Left lung (tissue), 10 donors: ENCODE measurements around the gene RELT. TPM values are rescaled to one million over a fixed set of nuclear protein-coding genes. Genes with fewer than 3 reads are reported as not detected.
A peak's percentile ranks its signal among the peaks of the same experiment; 100 is the strongest.

ENCODE experiments used
- ATAC-seq: fragments of 200-7000 bp; cut with Tn5 transposase; one replicate; pipeline ENCODE4 v1.9.1; 2020; ENCODE audit warnings: moderate library complexity
- DNase-seq, 4 donors: peaks; one replicate each; pipeline ENCODE4 v3.0.0-alpha.2; 2013 to 2020
- H3K27ac ChIP-seq, 2 donors: fragments of 200-600 bp; sonication (generic) in 1 of 2; one replicate each; pipeline versions ENCODE4 v1.5.0 to v1.8.0; 2020 to 2021
- H3K27me3 ChIP-seq, 2 donors: fragments of 200-600 bp; sonication (generic) in 1 of 2; one replicate each; pipeline versions ENCODE4 v1.5.0 to v1.8.0; 2020 to 2021
- H3K36me3 ChIP-seq, 2 donors: fragments of 200-600 bp; sonication (generic) in 1 of 2; one replicate each; pipeline versions ENCODE4 v1.5.0 to v1.8.0; 2020 to 2021
- H3K4me1 ChIP-seq, 2 donors: fragments of 200-600 bp; one replicate each; pipeline ENCODE4 v1.8.0; 2021
- H3K4me3 ChIP-seq, 2 donors: fragments of 200-600 bp; sonication (generic) in 1 of 2; one replicate each; pipeline versions ENCODE4 v1.5.0 to v1.8.0; 2020 to 2021; ENCODE audit warnings: mild to moderate bottlenecking in 1 of 2
- H3K9me3 ChIP-seq, 2 donors: fragments of 200-600 bp; sonication (generic) in 1 of 2; one replicate each; pipeline versions ENCODE4 v1.5.0 to v1.8.0; 2020 to 2021
- CTCF ChIP-seq, 2 donors: fragments of 200-600 bp; sonication (generic) in 1 of 2; IDR thresholded peaks; one replicate each; pipeline versions ENCODE4 v1.5.0 to v1.8.0; 2021; ENCODE audit warnings: antibody characterized with exemption in 2 of 2
- intact Hi-C, 2 donors: fragments of 100-400 bp; cut with DNase I; formaldehyde crosslinking; loops; one replicate each; pipeline versions ENCODE4 v1.11.2 to v1.14.2; 2022
- polyA plus RNA-seq, 6 donors: library from polyadenylated mRNA; unstranded; fragments of 120-200 nt; gene quantifications; one replicate each; pipeline ENCODE4 v1.2.1, GENCODE V29; 2013; ENCODE audit not compliant: insufficient read length in 6 of 6
- total RNA-seq, 2 donors: library from RNA; stranded (reverse); fragmentation: NEBNext Ultra II Directional; extraction: Animal tissue kit (Norgen Biotek cat#: 25700); gene quantifications; one replicate each; pipeline ENCODE4 v1.2.1, GENCODE V29; 2021
- donor health status: DM: no; HTN: yes; CAD: no.
- donor health status: DM: no; HTN: no; CAD: no.

The RELT gene
- total and polyA plus RNA-seq, 8 donors, result 2.7 to 30.7 (median 4.0) TPM

GRCh38 chr11:73331138-73331916, 44.9 kb upstream of the RELT start:
- H3K27me3 ChIP-seq, result no peaks in the 10 kb centered on the region
- intact Hi-C loops, result no loop called here
- no peaks in the 10 kb centered on the region for H3K36me3 ChIP-seq
- H3K27ac ChIP-seq, result peak overlapping the region; percentile 36 to 41
- no peak for TF ChIP-seq CTCF (IDR thresholded peaks at IDR 0.05)
- H3K4me3 ChIP-seq, result no peak overlapping the region
- no peaks in the 10 kb centered on the region for H3K9me3 ChIP-seq
- H3K4me1 ChIP-seq, result peaks cover 38 to 80% of the 10 kb centered on the region in 2 donors
- DNase-seq (peak in 1 of 4 donors; percentile 78), ATAC-seq (no peak)

GRCh38 chr11:73333173-73333572, 43.0 kb upstream of the RELT start:
- H3K4me3 ChIP-seq, result no peak overlapping the region
- no peak for ATAC-seq
- intact Hi-C loops, result no loop called here
- peaks cover 0 to 3% of the 10 kb centered on the region in 2 donors for H3K36me3 ChIP-seq
- no peak for DNase-seq
- no peak for TF ChIP-seq CTCF (IDR thresholded peaks at IDR 0.05)
- H3K27me3 ChIP-seq, result no peaks in the 10 kb centered on the region
- peak overlapping the region; percentile 49 to 78 for H3K27ac ChIP-seq
- peaks cover 38 to 63% of the 10 kb centered on the region in 2 donors for H3K4me1 ChIP-seq
- H3K9me3 ChIP-seq, result no peaks in the 10 kb centered on the region

GRCh38 chr11:73333640-73334383, 42.4 kb upstream of the RELT start:
- Histone ChIP-seq H3K27me3 (no peaks in the 10 kb centered on the region), H3K4me1 (peaks cover 38 to 59% of the 10 kb centered on the region in 2 donors), H3K4me3 (no peak overlapping the region), H3K36me3 (peaks cover 0 to 3% of the 10 kb centered on the region in 2 donors), H3K27ac (peak overlapping the region; percentile 49 to 78), H3K9me3 (no peaks in the 10 kb centered on the region)
- DNase-seq, result no peak
- peak; percentile 4 for ATAC-seq
- TF ChIP-seq CTCF (IDR thresholded peaks at IDR 0.05), result no peak
- intact Hi-C loops, result no loop called here

GRCh38 chr11:73334384-73335203, 41.6 kb upstream of the RELT start:
- intact Hi-C loops, result no loop called here
- Histone ChIP-seq H3K4me3 (no peak overlapping the region), H3K4me1 (peaks cover 38 to 56% of the 10 kb centered on the region in 2 donors), H3K9me3 (no peaks in the 10 kb centered on the region), H3K27ac (peak overlapping the region; percentile 49 to 78), H3K27me3 (no peaks in the 10 kb centered on the region), H3K36me3 (peaks cover 0 to 3% of the 10 kb centered on the region in 2 donors)
- DNase-seq (peak in 3 of 4 donors; percentile 59 to 87 (median 83)), ATAC-seq (peak; percentile 69)
- TF ChIP-seq CTCF (IDR thresholded peaks at IDR 0.05), result no peak
